Left lobe of liver (tissue), 2 donors: Measurements from ENCODE around the gene PPFIA2. TPM values are rescaled to one million over a fixed set of nuclear protein-coding genes. Genes with fewer than 3 reads are reported as not detected.

Experiments
- ATAC-seq: fragments of 200-7000 bp; cut with Tn5 transposase; one replicate; pipeline ENCODE4 v1.9.1; 2020; ENCODE audit warnings: mild to moderate bottlenecking, moderate library complexity
- DNase-seq: peaks from one replicate; pipeline ENCODE4 v3.0.0-alpha.2; 2020; ENCODE audit warnings: low spot score
- total RNA-seq: library from RNA; stranded (reverse); gene quantifications from one replicate; pipeline ENCODE4 v1.2.1, GENCODE V29; 2021
- donor health status: DM: no; HTN: no; CAD: no; lungs with moderate emphysema.
- donor health status: DM: no; HTN: yes; CAD: no.

PPFIA2 gene
- total RNA-seq, 1 donor from 2014 or later, result not detected

DNA sequence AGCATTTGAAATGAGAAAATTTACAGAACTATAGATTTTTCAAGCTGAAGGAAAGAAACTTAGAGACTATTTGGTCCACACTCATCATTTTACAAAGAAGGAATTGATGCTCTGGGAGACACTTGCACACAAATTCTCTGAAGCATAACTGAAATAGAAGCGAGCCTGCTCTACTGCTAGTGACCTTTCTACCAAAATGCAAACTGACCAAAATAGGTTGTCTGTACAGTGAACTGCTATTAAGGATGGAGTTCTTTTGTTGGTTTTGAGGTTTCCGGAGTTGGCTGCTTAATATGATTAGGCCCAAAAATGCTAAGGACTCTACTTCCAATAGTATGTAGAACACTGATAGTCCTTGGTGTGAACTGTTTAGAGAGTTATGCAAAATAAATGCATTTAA is 194.9 kb downstream of the PPFIA2 start:
- no peak for DNase-seq
- ATAC-seq, result no peak

DNA sequence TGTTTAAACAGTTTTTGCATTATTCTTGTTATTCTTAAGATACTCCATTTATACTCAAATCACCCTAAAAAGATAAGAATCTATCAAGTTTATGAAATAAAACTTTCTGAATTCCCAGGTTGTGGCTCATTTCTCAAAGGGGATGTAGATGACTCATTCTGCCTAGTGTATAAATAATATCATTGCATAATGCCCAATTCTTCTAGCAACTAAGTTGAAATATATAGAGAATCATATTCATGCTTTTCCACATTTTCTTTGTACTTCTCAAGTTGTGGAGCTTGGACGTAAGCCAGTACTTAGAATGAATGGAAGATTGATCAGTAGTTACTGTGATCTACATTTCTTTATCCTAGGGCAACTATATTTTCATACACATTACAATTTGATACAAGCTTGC is 201.1 kb downstream of the PPFIA2 start:
- ATAC-seq (no peak), DNase-seq (no peak)

DNA sequence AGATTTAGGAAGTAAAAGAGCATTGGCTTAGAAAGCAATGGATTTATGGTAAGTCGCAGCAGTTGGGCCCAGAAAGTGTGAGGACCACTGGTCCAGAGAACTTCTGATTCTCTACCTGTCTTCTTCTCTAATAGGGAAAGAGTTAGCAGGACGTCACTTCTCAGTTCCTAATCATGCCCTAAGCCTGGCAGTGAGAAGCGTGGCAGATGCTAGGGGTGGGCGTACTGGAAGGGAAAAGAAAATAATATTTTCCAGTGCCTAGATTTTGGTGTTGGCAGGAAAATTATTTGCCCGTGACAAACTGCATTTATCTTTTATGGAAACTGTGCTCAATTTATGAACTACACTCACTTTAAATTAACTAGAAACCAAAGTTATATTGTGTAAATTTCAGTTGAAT is 212.3 kb downstream of the PPFIA2 start:
- ATAC-seq, result no peak
- no peak for DNase-seq

DNA sequence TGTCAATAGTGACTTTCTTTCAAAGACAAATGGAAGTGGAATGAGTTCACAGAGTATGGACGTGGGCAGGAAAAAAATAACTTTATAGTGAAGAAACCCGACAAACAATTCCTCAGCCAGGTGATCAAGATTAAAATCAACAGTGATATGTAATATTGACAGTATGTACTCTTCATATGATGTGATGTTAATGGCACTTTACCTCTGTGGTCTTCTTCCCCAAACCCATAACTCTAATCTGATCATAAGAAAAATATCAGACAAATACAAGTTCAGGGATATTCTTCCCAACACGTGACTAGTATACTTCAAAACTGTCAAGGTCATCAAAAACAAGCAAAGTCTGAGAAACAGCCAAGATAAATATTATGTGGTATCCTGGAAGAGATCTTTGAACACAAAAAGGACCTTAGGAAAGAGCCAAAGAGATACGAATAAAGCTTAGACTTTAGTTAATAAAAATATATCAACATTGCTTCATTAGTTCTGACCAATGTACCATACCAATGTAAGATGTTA is 215.5 kb downstream of the PPFIA2 start:
- no peak for DNase-seq
- ATAC-seq, result no peak

DNA sequence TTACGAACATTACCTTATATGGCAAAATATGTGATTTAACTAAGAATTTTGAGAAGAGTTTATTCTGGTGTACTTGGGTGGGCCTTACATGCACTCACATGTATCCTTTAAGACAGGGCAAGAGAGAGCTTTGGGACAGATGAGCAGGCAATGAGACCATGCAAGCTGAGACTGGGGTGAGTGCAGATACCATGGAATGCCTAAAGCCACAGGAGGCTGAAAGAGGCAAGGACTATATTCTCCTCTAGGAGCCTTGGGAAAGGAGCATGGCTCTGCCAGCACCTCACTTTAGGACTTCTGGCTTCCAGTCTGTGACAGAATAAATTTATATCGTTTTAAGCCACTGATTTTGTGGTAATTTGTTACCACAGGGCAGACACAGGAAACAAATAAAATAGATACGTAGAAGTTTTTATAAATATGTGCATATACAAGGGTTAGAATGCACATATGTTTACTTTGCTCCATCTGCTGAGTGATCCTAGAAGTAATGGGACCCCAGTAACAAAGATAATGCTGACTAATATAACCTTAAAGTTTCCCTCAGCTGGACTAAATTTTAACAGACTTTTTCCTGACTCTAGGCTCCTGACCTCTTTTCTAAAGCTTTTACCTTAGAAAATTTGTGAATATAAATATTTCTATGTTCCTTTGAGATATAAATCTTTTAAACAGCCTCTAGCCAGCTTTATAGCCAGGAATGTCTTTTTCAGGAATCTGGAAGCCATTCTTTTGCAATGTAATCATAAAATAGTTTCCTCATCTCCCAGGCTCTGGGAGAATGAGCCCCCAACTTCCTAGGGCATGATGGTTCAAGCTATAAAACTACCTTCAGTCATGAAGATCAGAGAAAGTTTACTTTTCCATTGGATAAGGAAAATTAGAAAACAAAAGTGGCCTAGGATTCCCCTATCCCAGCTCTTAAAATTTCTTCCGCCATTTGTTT is 216.8 kb downstream of the PPFIA2 start:
- ATAC-seq, result no peak
- no peak for DNase-seq

DNA sequence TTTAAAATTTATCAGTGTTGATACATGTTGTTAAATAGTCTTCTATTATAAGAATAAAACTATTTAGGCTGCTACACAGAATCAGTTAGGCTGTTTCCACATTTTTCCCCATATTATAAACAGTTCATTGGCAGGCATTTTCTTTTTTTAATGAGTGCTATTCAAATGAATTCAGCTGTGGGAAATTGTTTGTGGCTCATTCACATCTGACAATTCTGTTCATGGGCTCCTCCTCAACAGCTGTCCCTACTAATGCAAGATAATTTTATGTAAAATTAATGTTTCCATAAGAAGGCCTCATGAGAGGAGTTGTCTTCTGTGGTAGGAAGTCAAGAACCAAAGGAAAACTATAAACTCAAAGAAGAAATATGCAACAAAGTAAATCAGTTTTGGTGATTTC is 218.0 kb downstream of the PPFIA2 start:
- DNase-seq, result no peak

DNA sequence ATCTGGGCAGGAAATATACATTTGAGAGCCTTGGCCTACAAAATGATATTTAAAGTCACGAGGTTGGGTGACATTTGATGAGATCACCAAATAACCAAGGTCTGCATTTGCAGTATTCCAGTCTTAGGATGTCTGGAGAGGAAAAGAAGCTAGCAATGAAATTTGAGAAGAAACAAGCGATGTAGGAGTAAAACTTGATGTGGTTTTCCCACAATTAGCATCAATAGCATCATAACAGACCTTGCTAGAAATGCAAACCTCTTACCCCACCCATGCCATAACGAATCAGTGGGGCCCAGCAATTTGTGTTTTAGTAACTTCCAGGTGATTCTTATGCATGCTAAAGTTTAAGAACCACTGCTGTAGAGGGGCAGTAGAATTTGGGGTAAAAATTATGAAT is 219.9 kb downstream of the PPFIA2 start:
- DNase-seq, result no peak
- ATAC-seq, result no peak

More for the DNA sequence above, 218.0 kb downstream of the PPFIA2 start:
- ATAC-seq, result no peak

DNA sequence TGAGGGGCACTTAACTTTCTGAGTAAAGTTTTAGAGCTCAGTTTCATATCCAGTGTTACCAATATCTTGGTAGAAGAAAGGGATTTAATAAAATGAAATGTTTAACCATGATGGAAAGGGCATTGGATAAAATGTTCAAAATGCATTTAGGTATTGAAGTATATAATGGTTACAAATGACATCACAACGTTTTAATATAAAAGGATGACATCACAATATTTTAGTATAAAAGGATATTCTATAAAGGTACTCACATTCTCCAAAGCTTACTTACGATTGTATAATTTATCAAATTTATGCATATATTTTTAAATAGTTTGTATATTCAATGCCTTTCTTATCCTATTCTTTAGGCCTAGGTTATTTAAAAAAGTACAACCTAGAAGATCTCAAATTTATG is 226.1 kb downstream of the PPFIA2 start:
- DNase-seq (no peak), ATAC-seq (no peak)

DNA sequence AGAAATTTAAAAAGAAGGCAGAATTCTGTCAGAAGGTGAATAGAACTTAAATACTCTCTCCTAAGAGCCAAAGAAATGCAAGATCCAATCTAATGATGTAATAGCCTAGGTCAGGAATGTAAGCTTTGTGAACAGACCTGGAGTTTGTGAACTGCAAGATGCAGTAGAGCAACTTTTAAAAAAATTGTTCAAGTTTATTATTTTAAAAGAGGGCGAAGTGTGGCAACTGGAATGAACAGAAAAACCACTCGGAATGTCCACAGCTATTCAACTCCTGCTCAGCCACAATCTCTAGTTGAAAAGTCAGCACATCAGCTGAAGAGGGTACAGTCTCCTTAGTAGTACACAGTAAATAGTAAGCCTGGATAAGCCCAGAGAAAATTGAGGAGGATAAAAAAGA is 228.8 kb downstream of the PPFIA2 start:
- ATAC-seq, result no peak
- DNase-seq, result no peak

DNA sequence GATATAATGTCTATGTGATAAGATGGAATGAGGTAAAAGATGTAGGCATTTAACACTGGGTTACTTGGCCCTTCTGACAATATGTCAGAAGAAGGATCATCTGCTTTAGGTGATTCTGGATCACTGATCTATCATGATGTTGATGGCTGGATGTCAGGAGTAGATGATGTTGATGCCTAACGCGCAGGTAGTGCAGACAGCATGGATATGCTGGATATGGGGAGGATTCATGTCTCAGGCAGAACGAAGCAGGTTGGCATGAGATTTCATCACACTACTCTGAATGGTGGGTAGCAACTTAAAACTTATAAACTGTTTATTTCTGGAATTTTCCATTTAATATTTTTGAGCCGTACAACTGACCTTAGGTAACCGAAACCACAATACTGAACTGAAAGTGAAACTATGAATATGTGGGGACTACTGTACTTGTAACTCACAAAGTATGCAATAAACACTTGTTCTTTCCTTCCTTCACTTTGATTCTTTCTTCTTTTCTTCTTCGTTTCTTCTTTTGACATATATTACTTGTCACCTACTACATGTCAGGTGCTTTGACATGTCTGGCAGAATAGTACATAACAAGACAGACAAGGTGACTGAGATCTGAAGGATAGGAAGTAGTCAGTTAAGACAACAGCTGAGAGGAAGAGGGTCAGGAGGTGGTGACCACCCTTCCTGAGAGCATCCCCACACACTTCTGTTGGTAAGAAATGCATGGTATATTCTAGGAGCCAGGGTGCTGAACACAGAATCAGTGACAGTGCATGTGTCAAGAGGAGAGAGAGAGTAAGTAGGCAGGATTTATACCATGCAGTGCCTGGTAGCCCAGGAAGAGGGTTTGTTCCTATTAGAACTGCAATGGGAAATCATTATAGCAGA is 238.8 kb downstream of the PPFIA2 start:
- ATAC-seq (peak; percentile 85), DNase-seq (no peak)

DNA sequence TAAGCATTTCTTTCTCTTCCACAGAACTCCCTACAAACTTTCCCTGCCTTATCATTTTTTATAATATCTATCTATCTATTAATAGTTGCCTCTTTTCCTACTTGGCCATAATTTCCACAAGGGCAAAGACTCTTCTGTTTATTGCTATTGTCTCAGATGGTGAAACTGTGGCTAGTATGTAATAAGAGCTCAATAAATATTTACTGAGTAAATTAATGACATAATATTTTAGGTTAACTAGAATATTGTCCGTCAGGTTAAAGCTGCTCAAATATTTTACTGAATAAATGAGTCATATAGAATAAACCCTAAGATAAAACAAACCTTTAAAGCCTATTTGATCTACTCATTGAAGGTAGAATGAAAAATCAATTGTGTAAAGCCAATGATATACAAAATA is 240.5 kb downstream of the PPFIA2 start:
- DNase-seq, result no peak
- ATAC-seq, result no peak

DNA sequence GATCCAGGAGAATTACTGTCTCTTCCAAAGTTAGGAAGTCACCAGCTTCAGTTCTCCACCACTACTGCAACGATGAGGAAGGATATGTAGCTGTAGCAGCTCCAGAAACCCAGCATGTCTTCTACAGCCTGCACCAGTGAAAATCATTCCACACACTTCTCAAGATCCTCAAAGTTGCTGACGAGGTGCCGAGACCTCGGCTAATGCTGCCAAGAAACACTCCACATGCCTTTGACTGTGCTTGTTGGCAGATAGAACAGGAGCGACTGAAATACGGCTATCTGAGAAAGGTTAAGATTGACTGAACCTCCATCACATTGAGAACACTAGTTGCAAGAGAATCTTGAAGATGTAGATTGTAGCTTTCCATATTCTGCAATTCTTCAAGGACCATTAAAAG is 241.9 kb downstream of the PPFIA2 start:
- DNase-seq, result no peak
- ATAC-seq, result no peak

DNA sequence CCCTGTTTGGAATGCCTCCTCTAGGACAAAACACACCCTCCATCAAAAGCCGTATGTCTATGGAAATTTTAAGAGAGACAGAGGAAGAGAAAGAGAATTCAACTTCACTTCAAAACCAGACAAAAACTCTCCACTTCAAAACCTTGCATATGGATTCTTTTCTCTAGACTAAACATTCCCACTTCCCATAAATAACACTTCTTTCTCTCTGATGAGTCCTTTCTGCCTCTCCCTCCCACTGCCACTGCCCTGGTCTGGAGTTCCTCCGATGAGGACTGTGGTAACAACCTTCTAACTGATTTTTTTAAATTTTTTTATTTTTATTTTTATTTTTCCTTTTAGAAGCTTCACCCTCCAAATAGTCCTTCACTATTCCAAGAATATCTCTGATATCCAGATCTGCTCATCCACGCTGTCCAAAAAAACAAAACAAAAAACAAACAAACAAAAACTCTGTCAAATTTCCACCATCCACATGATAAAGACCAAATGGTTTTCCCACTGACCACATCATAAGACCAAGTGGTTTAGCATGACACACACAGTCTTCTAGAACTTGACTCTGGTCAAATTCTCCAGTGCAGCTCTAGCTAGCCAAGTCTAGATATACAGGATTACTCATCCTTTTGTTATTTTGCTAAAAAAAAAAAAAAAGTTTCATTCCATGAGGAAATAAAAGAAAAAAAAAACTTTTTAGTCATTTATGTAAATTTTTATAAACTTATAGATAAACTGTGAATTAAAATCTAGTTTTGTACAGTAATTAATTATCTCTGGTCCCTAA is 256.0 kb downstream of the PPFIA2 start:
- DNase-seq, result no peak
- ATAC-seq, result no peak

DNA sequence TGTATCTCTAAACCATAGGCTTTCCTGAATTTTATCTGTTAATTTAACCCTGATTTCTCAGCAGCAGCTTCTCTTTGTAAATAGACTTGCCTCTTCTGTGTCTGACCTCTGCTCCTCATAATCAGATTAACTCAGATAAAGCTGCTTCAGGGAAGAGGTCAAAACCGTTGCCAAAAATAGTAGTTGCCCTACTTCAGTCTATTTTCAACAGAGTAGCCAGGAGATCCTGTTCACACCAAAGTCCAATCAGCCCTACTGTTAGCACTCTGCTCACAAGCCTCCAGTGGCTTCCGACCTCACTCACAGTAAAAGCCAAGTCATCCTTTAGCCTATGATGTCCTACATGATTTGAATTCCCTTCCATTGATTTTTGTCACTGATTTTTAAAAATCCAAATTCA is 258.4 kb downstream of the PPFIA2 start:
- DNase-seq (no peak), ATAC-seq (peak; percentile 97)

DNA sequence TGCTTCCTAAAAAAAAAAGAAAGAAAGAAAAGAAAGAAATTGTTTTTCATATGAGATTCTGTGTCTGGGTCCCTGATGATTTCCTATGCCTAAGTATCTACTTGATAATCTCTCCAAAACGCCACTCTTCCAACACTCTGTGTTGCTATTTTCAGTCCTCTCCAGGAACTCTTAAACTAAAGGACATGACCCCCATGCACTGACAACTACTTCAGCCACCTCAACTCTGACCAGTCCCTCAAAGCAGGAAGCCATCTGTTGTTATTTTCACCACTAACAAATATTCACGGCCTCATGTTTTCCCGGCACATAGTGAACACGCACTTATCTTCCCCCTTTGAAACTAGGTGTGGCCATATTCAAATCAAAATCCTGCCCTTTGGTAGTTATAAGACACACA is 259.3 kb downstream of the PPFIA2 start:
- ATAC-seq (no peak), DNase-seq (no peak)

DNA sequence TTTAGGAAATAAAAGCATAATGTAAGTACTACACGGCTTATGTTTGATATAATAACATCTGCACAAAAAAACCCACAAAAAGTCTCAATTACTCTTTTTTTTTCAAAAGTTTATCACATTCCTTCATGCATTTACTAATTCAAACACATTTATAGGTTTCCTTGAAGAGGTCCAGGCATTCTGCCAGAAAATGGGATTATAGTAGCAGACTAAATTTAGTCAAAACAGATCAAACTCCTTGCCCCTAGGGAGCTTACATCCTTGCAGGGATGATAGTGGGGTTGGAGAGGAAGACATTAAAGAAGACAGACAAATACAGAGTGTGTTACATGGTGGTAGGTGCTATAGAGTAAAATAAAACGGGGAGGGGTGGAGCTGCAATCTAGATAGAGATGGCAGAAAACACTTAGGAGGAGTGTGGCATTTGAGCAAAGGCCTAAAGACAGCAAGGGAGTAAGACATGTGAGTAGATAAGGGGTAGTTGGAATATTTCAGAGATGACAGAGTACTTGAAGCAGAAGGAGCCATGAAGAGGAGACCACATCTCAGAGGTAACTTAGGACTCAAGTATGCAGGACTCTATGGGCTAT is 266.9 kb downstream of the PPFIA2 start:
- ATAC-seq, result no peak
- no peak for DNase-seq

DNA sequence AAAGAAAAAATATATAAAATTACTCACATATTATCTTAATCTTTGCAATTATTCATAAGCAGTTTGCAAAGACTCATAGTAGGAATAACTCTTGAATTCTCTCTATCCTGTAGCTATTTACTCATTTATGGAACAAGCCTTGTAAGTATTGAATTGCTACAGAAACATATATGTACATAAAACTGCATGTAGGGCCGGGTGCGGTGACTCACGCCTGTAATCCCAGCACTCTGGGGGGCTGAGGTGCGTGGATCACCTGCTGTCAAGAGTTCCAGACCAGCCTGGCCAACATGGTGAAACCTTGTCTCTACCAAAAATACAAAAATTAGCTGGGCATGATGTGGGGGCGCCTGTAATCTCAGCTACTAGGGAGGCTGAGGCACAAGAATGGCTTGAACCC is 286.2 kb downstream of the PPFIA2 start:
- no peak for ATAC-seq
- no peak for DNase-seq

DNA sequence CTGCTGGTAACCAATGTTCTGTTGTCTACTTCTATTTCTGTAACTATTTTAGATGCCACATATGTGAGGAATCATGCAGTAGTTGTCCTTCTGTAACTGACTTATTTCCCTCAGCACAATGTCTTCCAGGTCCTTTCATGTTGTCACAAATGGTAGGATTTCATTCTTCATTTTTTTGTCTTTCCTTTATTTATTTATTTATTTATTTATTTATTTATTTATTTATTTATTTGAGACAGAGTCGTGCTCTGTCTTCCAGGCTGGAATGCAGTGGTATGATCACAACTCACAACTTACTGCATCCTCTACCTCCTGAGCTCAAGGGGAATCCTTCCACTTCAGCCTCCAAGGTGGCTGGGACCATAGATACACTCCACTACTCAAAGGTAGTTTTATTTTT is 288.2 kb downstream of the PPFIA2 start:
- ATAC-seq, result no peak
- DNase-seq, result no peak

DNA sequence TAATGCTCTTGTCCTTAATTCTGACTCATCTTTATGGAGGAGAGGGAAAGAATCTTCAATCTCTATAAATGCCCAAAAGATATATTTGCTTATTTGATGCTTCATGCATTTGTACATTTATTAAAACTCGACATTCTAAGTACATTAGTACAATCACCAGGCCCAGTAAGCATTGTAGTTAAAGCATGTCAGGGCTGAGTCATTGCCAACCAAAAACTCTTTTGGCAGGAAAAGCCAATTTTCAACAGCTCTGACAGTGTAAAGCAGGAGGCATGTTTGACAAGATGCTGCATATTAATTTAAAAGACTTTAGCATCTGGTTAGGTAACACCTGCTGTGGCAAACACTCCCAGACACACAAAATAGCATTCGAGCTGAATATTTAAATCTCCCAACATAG is 290.9 kb downstream of the PPFIA2 start:
- no peak for ATAC-seq
- no peak for DNase-seq

DNA sequence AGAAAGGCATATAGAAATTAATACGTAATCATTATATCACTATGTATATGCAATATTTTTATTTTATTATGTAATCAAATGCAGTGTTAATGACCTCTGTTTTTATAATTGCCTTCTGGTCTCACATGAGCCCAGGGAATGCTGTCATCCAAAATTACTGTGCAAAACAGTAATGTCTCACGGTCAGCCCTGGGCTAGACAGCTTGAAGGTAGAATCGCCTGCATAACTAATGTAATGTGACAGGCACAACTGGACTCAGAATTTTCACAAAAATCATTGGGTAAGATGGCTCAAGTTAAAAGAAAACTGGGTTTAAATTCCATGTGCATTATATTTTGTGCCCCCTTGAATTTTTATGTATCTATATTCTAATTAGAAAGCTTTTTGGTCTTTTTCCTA is 293.3 kb downstream of the PPFIA2 start:
- no peak for ATAC-seq

DNA sequence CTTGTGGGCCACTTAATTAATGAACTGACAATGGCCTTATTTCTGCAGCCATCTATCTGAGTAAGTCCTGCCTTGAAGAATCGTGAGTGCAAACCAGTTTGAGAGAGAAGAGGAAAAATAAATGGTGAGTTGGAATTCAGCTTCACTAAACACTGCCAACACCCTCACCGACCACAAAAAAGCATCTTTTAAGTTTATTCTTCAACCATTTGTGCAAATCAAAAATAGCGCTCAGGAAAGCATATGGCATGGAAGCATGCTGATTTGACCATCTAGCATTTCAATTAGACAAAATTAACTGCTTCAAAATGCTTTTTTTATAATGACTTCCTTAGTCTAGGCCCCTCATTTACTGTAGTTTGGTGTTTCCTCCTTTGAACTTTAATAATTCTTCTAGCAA is 294.0 kb downstream of the PPFIA2 start:
- DNase-seq (no peak), ATAC-seq (no peak)

More for the DNA sequence above, 293.3 kb downstream of the PPFIA2 start:
- no peak for DNase-seq
